Measurements from ENCODE around the gene THSD1.

DNA sequence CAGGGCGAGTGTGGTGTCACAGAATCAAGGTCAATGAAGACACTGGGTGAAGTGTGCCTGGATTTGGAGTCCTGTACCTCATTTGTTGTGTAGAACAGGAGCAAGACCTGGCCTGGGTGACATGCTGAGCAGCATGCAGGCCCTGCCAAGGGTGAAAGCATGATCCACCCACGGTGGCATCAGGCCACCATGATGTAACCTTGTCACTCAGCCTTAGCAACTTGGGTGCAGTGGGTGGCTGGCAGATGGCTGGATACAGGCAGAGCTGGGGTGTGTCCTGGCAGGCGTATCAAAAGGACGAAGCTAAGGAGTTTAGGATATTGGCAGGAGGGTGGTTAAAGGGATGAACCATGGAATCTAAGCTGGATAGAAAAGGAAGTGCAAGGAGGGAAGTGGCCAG, 10.3 kb downstream of the THSD1 start:
- TF ChIP-seq, protein P1, sequence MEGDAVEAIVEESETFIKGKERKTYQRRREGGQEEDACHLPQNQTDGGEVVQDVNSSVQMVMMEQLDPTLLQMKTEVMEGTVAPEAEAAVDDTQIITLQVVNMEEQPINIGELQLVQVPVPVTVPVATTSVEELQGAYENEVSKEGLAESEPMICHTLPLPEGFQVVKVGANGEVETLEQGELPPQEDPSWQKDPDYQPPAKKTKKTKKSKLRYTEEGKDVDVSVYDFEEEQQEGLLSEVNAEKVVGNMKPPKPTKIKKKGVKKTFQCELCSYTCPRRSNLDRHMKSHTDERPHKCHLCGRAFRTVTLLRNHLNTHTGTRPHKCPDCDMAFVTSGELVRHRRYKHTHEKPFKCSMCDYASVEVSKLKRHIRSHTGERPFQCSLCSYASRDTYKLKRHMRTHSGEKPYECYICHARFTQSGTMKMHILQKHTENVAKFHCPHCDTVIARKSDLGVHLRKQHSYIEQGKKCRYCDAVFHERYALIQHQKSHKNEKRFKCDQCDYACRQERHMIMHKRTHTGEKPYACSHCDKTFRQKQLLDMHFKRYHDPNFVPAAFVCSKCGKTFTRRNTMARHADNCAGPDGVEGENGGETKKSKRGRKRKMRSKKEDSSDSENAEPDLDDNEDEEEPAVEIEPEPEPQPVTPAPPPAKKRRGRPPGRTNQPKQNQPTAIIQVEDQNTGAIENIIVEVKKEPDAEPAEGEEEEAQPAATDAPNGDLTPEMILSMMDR (IDR thresholded peaks at IDR 0.05) = no peak
- TF ChIP-seq POLR2A (IDR thresholded peaks at IDR 0.05) (no peak), POLR2AphosphoS5 (IDR thresholded peaks at IDR 0.05) (no peak)
